COLO829 (cell line): ENCODE measurements around the gene INTS7.
"Not testable (repeated sequence)": the region's sequence is repeated elsewhere in the genome, so short reads cannot be mapped to it uniquely, and the experiment has no call there.

ENCODE experiments used
- DNase-seq: peaks from one replicate; pipeline ENCODE4 v3.0.0; 2012; ENCODE audit warnings: low spot score

The INTS7 gene

GRCh38 chr1:211978596-211978995, 56.8 kb downstream of the INTS7 start:
- DNase-seq = no peak

- DNase-seq = peak; percentile 40
Observed at GRCh38 chr1:211975152-211975941, 60.0 kb downstream of the INTS7 start.

- no peak for DNase-seq
Observed at GRCh38 chr1:211973541-211973940, 61.8 kb downstream of the INTS7 start.

- DNase-seq = no peak
Observed at GRCh38 chr1:211968200-211968834, 67.0 kb downstream of the INTS7 start.

GRCh38 chr1:211967704-211968103, 67.7 kb downstream of the INTS7 start:
- no peak for DNase-seq

GRCh38 chr1:211965108-211965805, 70.1 kb downstream of the INTS7 start:
- DNase-seq = no peak

- no peak for DNase-seq
Observed at GRCh38 chr1:211959680-211960079, 75.7 kb downstream of the INTS7 start.

GRCh38 chr1:211959221-211959620, 76.1 kb downstream of the INTS7 start:
- DNase-seq = no peak

- DNase-seq = not testable (repeated sequence)
Observed at GRCh38 chr1:211954028-211954427, 81.3 kb downstream of the INTS7 start.

GRCh38 chr1:211953543-211953942, 81.8 kb downstream of the INTS7 start:
- DNase-seq = not testable (repeated sequence)

GRCh38 chr1:211952299-211952698, 83.1 kb downstream of the INTS7 start:
- no peak for DNase-seq

- DNase-seq = peak; percentile 50
Observed at GRCh38 chr1:211951856-211952255, 83.5 kb downstream of the INTS7 start.

GRCh38 chr1:211948377-211948776, 87.0 kb downstream of the INTS7 start:
- no peak for DNase-seq

- no peak for DNase-seq
Observed at GRCh38 chr1:211947396-211948295, 87.7 kb downstream of the INTS7 start.

GRCh38 chr1:211944733-211945500, 90.4 kb downstream of the INTS7 start:
- DNase-seq = no peak

- DNase-seq = no peak
Observed at GRCh38 chr1:211942583-211942982, 92.8 kb downstream of the INTS7 start.

- DNase-seq = peak; percentile 29
Observed at GRCh38 chr1:211939876-211940468, 95.4 kb downstream of the INTS7 start.

GRCh38 chr1:211938561-211938997, 96.8 kb downstream of the INTS7 start:
- DNase-seq = no peak

GRCh38 chr1:211937422-211937821, 97.9 kb downstream of the INTS7 start:
- not testable (repeated sequence) for DNase-seq

GRCh38 chr1:211935448-211935970, 99.8 kb downstream of the INTS7 start:
- no peak for DNase-seq
